HPDE6-E6E7 (cell line): ENCODE results near the gene ZNF70.

Experiments used
- DNase-seq: peaks from one replicate; pipeline ENCODE4 v3.0.0; 2011; ENCODE audit warnings: missing footprints; ENCODE audit errors: extremely low spot score

The ZNF70 gene

DNA sequence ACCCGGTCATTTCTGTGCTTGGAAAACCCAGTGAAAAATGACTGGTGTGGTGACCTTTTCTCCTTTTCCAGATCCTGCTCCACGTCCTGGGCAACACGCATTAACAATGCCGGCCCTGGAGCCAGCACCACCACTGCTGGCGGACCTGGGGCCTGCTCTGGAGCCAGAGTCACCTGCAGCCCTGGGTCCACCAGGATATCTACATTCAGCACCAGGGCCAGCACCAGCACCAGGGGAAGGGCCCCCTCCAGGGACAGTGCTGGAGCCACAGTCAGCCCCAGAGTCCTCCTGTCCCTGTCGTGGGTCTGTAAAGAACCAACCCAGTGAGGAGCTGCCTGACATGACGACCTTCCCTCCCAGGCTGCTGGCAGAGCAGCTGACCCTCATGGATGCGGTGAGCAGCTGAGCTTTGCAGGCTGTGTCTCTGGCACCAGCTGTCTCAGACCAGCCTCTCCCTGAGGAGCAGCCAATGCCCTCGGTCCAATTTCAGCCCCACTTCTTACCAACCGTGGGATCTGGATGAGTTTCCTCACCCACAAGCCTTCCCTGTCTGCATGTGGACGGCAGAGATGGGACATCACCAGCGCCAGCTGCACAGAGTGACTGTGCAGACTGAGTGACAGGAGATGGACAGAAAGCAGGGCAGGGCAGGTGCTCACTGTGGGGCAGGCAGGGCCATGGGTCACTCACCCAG lies 58.2 kb downstream of the ZNF70 start:
- DNase-seq = no peak

DNA sequence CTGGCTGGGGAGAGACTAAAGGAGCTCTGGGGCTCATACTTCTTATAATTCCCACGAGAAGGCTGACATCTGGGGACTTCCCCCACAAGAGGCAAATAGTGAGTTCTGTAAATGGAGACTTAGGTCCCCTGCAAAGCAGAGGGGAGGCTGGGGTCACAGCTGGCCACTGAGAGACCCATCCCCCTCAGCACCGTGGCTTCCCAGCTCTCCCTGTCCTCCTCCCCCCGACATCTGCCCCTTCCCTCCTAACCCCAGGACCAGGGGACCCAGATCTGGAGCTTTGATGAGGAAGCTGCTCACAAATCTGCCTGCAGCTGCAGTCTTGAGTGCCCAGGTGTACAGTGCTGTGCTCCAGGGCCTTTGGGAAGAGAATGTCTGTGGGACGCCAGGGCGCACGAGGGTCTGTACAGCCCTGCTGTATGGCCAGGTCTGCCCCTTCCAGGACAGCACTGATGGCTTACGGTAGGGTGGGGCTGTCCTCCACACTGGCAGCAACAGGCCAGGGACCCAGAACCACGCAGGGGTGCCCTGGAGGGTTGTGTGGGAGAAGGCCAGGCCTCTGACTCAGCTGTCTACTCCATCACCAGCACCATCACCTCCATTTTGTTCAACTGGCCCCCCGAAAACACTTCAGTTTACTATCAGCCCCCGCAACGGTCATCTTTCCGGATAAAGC lies 59.0 kb downstream of the ZNF70 start:
- no peak for DNase-seq

DNA sequence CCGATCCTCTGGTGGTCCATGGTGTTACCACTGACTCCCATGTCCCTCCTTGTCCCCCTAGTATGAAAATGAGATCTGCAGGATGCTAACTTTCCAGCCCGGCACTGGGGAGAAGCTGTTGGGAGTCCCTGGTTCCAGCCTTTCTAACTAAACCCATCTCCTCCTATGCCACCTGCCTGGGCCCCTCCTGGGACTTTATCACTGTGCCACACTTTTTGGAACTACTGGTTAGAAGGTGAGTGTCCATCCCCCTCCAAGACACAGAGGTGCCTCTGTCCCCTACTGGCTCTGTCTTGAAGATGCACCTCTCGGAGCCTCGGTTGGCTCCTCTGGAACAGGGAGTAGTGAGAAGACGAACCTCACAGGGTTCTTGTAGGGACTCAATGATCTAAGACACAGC lies 60.2 kb downstream of the ZNF70 start, which contains the start of gene RGL4:
Gene RGL4 (plus strand): TSS at position 301 of the 400 bp plus-strand sequence. CDS start 1,018 bp downstream, outside the sequence.
- no peak for DNase-seq

DNA sequence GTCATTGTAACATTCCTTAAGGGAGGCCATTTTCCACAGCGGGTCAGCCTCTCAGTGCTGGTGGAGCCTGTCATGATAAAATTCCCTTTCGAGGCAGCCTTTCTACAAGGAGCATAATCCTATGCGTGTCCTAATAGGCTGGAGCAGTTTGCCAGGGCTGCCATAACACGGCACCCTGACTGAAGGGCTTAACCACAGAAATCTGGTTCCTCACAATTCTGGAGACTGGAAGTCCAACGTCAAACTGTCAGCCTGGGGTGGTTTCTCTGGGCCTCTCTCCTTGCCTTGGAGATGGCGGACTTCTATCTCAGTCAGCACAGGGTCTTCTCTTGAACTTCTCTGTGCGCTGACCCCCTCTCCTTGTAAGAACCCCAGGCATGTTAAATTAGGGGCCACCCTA lies 61.5 kb downstream of the ZNF70 start:
- no peak for DNase-seq
